OCI-LY1 (cell line): ENCODE results near the gene SH3RF3.

Source experiments
- CTCF ChIP-seq: fragments of 200-600 bp; sonication (generic), shearing (Covaris generic); IDR thresholded peaks from 2 replicates; pipeline ENCODE4 v1.5.1; 2017; ENCODE audit warnings: mild to moderate bottlenecking, antibody characterized with exemption, low read length, moderate library complexity, mixed read lengths
- EZH2 ChIP-seq: fragments of 200-600 bp; sonication (generic), shearing (Covaris generic); IDR thresholded peaks from 2 replicates; pipeline ENCODE4 v1.8.0; 2017; ENCODE audit warnings: borderline replicate concordance, mixed run types, mild to moderate bottlenecking, antibody characterized with exemption, low read length, moderate library complexity, mixed read lengths

GRCh38 chr2:109320195-109320922 is 191.4 kb downstream of the SH3RF3 start:
- TF ChIP-seq EZH2 = no peak
- no peak for TF ChIP-seq CTCF
